ENCODE results near the gene GALNT14.

- TF ChIP-seq POLR2A (IDR thresholded peaks at IDR 0.05; ENCODE audit: control extremely low read depth in 1 of 2, low read depth in 2 of 2, low read length in 2 of 2) (no peak), CTCF (IDR thresholded peaks at IDR 0.05; ENCODE audit: control extremely low read depth in 1 of 3, insufficient read depth in 1 of 3, low read depth in 1 of 3, low read length in 3 of 3) (no peak), BCL11A (IDR thresholded peaks at IDR 0.05; ENCODE audit: low read depth in 2 of 2, low read length in 2 of 2) (no peak), CEBPB (IDR thresholded peaks at IDR 0.05; ENCODE audit: low read depth, low read length) (no peak), MAX (IDR thresholded peaks at IDR 0.05) (no peak), SUZ12 (IDR thresholded peaks at IDR 0.05; ENCODE audit: low read length) (no peak), NRF1 (IDR thresholded peaks at IDR 0.05; ENCODE audit: low read depth, low read length) (no peak), EZH2 (IDR thresholded peaks at IDR 0.05; ENCODE audit: low read depth, low read length, severe bottlenecking) (no peak), KDM5A (IDR thresholded peaks at IDR 0.05; ENCODE audit: low read length) (no peak)
These were observed 25.7 kb downstream of the GALNT14 start for GRCh38 chr2:31112544-31112943.

Data from H1 (cell line).